Epithelial cell of proximal tubule (primary cell): ENCODE results near the gene CDKN2B-AS1. TPM values are rescaled to one million over a fixed set of nuclear protein-coding genes. Genes with fewer than 3 reads are reported as not detected.

Experiments used
- DNase-seq: peaks from one replicate; pipeline ENCODE4 v3.0.0-alpha.2; 2011; ENCODE audit warnings: low read depth
- H3K4me3 ChIP-seq: 2 replicates; pipeline ENCODE4 v1.5.1; 2011; ENCODE audit warnings: low read depth, mild to moderate bottlenecking, low read length
- total RNA-seq: library from RNA; depleted of rRNA; stranded (reverse); fragments of >200 nt; gene quantifications from 2 replicates; pipeline ENCODE4 v1.2.3, GENCODE V29; 2015
- TF ChIP-seq, protein P1 (sequence below): conservative IDR thresholded peaks from 2 replicates; pipeline ENCODE4 v1.5.1; 2012; ENCODE audit warnings: low read depth, mild to moderate bottlenecking, low read length

Gene CDKN2B-AS1
- total RNA-seq, 1 donor from 2014 or later = not detected

GRCh38 chr9:22129633-22130032 is 135.0 kb downstream of the CDKN2B-AS1 start:
- TF ChIP-seq, protein P1, sequence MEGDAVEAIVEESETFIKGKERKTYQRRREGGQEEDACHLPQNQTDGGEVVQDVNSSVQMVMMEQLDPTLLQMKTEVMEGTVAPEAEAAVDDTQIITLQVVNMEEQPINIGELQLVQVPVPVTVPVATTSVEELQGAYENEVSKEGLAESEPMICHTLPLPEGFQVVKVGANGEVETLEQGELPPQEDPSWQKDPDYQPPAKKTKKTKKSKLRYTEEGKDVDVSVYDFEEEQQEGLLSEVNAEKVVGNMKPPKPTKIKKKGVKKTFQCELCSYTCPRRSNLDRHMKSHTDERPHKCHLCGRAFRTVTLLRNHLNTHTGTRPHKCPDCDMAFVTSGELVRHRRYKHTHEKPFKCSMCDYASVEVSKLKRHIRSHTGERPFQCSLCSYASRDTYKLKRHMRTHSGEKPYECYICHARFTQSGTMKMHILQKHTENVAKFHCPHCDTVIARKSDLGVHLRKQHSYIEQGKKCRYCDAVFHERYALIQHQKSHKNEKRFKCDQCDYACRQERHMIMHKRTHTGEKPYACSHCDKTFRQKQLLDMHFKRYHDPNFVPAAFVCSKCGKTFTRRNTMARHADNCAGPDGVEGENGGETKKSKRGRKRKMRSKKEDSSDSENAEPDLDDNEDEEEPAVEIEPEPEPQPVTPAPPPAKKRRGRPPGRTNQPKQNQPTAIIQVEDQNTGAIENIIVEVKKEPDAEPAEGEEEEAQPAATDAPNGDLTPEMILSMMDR = no peak
- no peak overlapping the region for H3K4me3 ChIP-seq
- DNase-seq = no peak

DNA sequence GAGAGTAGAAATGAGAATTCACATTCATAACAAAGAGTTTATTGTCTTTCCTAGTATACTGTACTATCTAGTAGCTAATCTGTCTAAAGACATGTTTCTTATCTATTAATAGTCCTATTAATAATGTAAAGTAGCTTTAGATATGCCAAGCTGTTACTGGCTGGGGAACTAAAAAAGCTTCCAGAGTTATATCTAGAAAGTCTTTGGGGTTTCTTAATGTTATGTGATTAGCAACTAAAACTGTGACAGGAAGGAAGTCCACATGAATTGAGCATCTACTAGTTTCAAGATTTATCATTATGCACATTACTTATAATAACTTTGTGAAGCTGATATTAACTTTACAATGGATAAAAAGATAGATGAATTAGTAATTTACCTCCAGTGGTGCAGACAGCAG is 137.2 kb downstream of the CDKN2B-AS1 start:
- no peak overlapping the region for H3K4me3 ChIP-seq
- no peak for DNase-seq
- TF ChIP-seq, protein P1 = no peak

GRCh38 chr9:22134390-22134789 is 139.8 kb downstream of the CDKN2B-AS1 start:
- no peak for DNase-seq
- TF ChIP-seq, protein P1 = no peak
- H3K4me3 ChIP-seq = no peak overlapping the region

GRCh38 chr9:22136461-22137096 is 142.0 kb downstream of the CDKN2B-AS1 start:
- no peak overlapping the region for H3K4me3 ChIP-seq
- TF ChIP-seq, protein P1 = no peak
- no peak for DNase-seq

- H3K4me3 ChIP-seq = no peak overlapping the region
- DNase-seq = no peak
- TF ChIP-seq, protein P1 = no peak
These were observed 144.5 kb downstream of the CDKN2B-AS1 start for GRCh38 chr9:22138956-22139660.

- H3K4me3 ChIP-seq = no peak overlapping the region
- TF ChIP-seq, protein P1 = no peak
- no peak for DNase-seq
These were observed 147.3 kb downstream of the CDKN2B-AS1 start for GRCh38 chr9:22141908-22142307.
